Left lung (tissue), 10 donors: ENCODE results near the gene CADM3. TPM values are rescaled to one million over a fixed set of nuclear protein-coding genes. Genes with fewer than 3 reads are reported as not detected.

Experiments
- ATAC-seq: fragments of 200-7000 bp; cut with Tn5 transposase; one replicate; pipeline ENCODE4 v1.9.1; 2020; ENCODE audit warnings: moderate library complexity
- DNase-seq, 4 donors: peaks; one replicate each; pipeline ENCODE4 v3.0.0-alpha.2; 2013 to 2020
- H3K27ac ChIP-seq, 2 donors: fragments of 200-600 bp; sonication (generic) in 1 of 2; one replicate each; pipeline versions ENCODE4 v1.5.0 to v1.8.0; 2020 to 2021
- H3K27me3 ChIP-seq, 2 donors: fragments of 200-600 bp; sonication (generic) in 1 of 2; one replicate each; pipeline versions ENCODE4 v1.5.0 to v1.8.0; 2020 to 2021
- H3K36me3 ChIP-seq, 2 donors: fragments of 200-600 bp; sonication (generic) in 1 of 2; one replicate each; pipeline versions ENCODE4 v1.5.0 to v1.8.0; 2020 to 2021
- H3K4me1 ChIP-seq, 2 donors: fragments of 200-600 bp; one replicate each; pipeline ENCODE4 v1.8.0; 2021
- H3K4me3 ChIP-seq, 2 donors: fragments of 200-600 bp; sonication (generic) in 1 of 2; one replicate each; pipeline versions ENCODE4 v1.5.0 to v1.8.0; 2020 to 2021; ENCODE audit warnings: mild to moderate bottlenecking in 1 of 2
- H3K9me3 ChIP-seq, 2 donors: fragments of 200-600 bp; sonication (generic) in 1 of 2; one replicate each; pipeline versions ENCODE4 v1.5.0 to v1.8.0; 2020 to 2021
- CTCF ChIP-seq, 2 donors: fragments of 200-600 bp; sonication (generic) in 1 of 2; IDR thresholded peaks; one replicate each; pipeline versions ENCODE4 v1.5.0 to v1.8.0; 2021; ENCODE audit warnings: antibody characterized with exemption in 2 of 2
- intact Hi-C, 2 donors: fragments of 100-400 bp; cut with DNase I; formaldehyde crosslinking; loops; one replicate each; pipeline versions ENCODE4 v1.11.2 to v1.14.2; 2022
- polyA plus RNA-seq, 6 donors: library from polyadenylated mRNA; unstranded; fragments of 120-200 nt; gene quantifications; one replicate each; pipeline ENCODE4 v1.2.1, GENCODE V29; 2013; ENCODE audit not compliant: insufficient read length in 6 of 6
- total RNA-seq, 2 donors: library from RNA; stranded (reverse); fragmentation: NEBNext Ultra II Directional; extraction: Animal tissue kit (Norgen Biotek cat#: 25700); gene quantifications; one replicate each; pipeline ENCODE4 v1.2.1, GENCODE V29; 2021
- donor health status: DM: no; HTN: yes; CAD: no.
- donor health status: DM: no; HTN: no; CAD: no.

The CADM3 gene
- total and polyA plus RNA-seq, 8 donors = 1.1 to 6.2 (median 1.6) TPM

GRCh38 chr1:159179906-159180305 lies 8.5 kb downstream of the CADM3 start:
- ATAC-seq = no peak
- Histone ChIP-seq H3K27me3 (peaks cover 0 to 30% of the 10 kb centered on the region in 2 donors), H3K4me3 (no peak overlapping the region), H3K4me1 (no peaks in the 10 kb centered on the region), H3K27ac (no peak overlapping the region), H3K36me3 (no peaks in the 10 kb centered on the region), H3K9me3 (no peaks in the 10 kb centered on the region)
- DNase-seq = no peak
- intact Hi-C loops = no loop called here
- TF ChIP-seq CTCF (IDR thresholded peaks at IDR 0.05) = no peak

- no peak for DNase-seq
- H3K4me3 ChIP-seq = no peak overlapping the region
- no peak for TF ChIP-seq CTCF (IDR thresholded peaks at IDR 0.05)
- no peak for ATAC-seq
- H3K27me3 ChIP-seq = peaks cover 0 to 23% of the 10 kb centered on the region in 2 donors
- H3K9me3 ChIP-seq = no peaks in the 10 kb centered on the region
- H3K36me3 ChIP-seq = no peaks in the 10 kb centered on the region
- no peaks in the 10 kb centered on the region for H3K4me1 ChIP-seq
- intact Hi-C loops = no loop called here
- no peak overlapping the region for H3K27ac ChIP-seq
Measured at GRCh38 chr1:159180516-159180915, 9.1 kb downstream of the CADM3 start.

- ATAC-seq = no peak
- Histone ChIP-seq H3K27me3 (peaks cover 0 to 28% of the 10 kb centered on the region in 2 donors), H3K4me3 (no peak overlapping the region), H3K4me1 (no peaks in the 10 kb centered on the region), H3K9me3 (no peaks in the 10 kb centered on the region), H3K27ac (no peak overlapping the region), H3K36me3 (no peaks in the 10 kb centered on the region)
- TF ChIP-seq CTCF (IDR thresholded peaks at IDR 0.05) = no peak
- intact Hi-C loops = no loop called here
- DNase-seq = no peak
Measured at GRCh38 chr1:159181328-159182024, 10.1 kb downstream of the CADM3 start.

GRCh38 chr1:159184201-159184600 lies 12.8 kb downstream of the CADM3 start:
- ATAC-seq = no peak
- Histone ChIP-seq H3K27me3 (peaks cover 9 to 55% of the 10 kb centered on the region in 2 donors), H3K4me3 (no peak overlapping the region), H3K9me3 (no peaks in the 10 kb centered on the region), H3K27ac (no peak overlapping the region), H3K36me3 (no peaks in the 10 kb centered on the region), H3K4me1 (peaks cover 0 to 5% of the 10 kb centered on the region in 2 donors)
- TF ChIP-seq CTCF (IDR thresholded peaks at IDR 0.05) = no peak
- DNase-seq = no peak
- intact Hi-C loops = no loop called here

- no peak overlapping the region for H3K27ac ChIP-seq
- ATAC-seq = no peak
Measured at GRCh38 chr1:159185121-159185520, 13.7 kb downstream of the CADM3 start.

More at GRCh38 chr1:159185121-159185520, 13.7 kb downstream of the CADM3 start:
- Histone ChIP-seq H3K9me3 (no peaks in the 10 kb centered on the region), H3K27me3 (peaks cover 17 to 57% of the 10 kb centered on the region in 2 donors), H3K36me3 (no peaks in the 10 kb centered on the region), H3K4me1 (peaks cover 0 to 5% of the 10 kb centered on the region in 2 donors), H3K4me3 (no peak overlapping the region)
- no peak for DNase-seq
- no peak for TF ChIP-seq CTCF (IDR thresholded peaks at IDR 0.05)
- intact Hi-C loops = no loop called here
